ENCODE measurements around the gene SV2C.
A peak's percentile ranks its signal among the peaks of the same experiment; 100 is the strongest.

Gene SV2C

GRCh38 chr5:76383126-76383832 lies 300.1 kb downstream of the SV2C start:
- DNase-seq (ENCODE audit: low read depth in 3 of 3) = no peak

- no peak for DNase-seq (ENCODE audit: low read depth in 3 of 3)
These were observed 301.0 kb downstream of the SV2C start for GRCh38 chr5:76384189-76384588.

- DNase-seq (ENCODE audit: low read depth in 3 of 3) = no peak
These were observed 301.5 kb downstream of the SV2C start for GRCh38 chr5:76384705-76385104.

- no peak for DNase-seq (ENCODE audit: low read depth in 3 of 3)
These were observed 302.4 kb downstream of the SV2C start for GRCh38 chr5:76385540-76385939.

- DNase-seq (ENCODE audit: low read depth in 3 of 3) = no peak
These were observed 303.2 kb downstream of the SV2C start for GRCh38 chr5:76386360-76386759.

GRCh38 chr5:76388236-76388635 lies 305.1 kb downstream of the SV2C start:
- DNase-seq (ENCODE audit: low read depth in 3 of 3) = no peak

GRCh38 chr5:76388791-76389512 lies 305.8 kb downstream of the SV2C start:
- DNase-seq (ENCODE audit: low read depth in 3 of 3) = no peak

GRCh38 chr5:76389513-76390154 lies 306.5 kb downstream of the SV2C start:
- DNase-seq (ENCODE audit: low read depth in 3 of 3) = no peak

GRCh38 chr5:76391014-76391413 lies 307.8 kb downstream of the SV2C start:
- no peak for DNase-seq (ENCODE audit: low read depth in 3 of 3)

GRCh38 chr5:76393035-76393680 lies 310.0 kb downstream of the SV2C start:
- DNase-seq (ENCODE audit: low read depth in 3 of 3) = no peak

GRCh38 chr5:76397200-76397599 lies 314.0 kb downstream of the SV2C start:
- DNase-seq (ENCODE audit: low read depth in 3 of 3) = no peak

GRCh38 chr5:76399268-76399667 lies 316.1 kb downstream of the SV2C start:
- no peak for DNase-seq (ENCODE audit: low read depth in 3 of 3)

- no peak for DNase-seq (ENCODE audit: low read depth in 3 of 3)
These were observed 317.3 kb downstream of the SV2C start for GRCh38 chr5:76400466-76400865.

- DNase-seq (ENCODE audit: low read depth in 3 of 3) = peak in 2 of 3 donors; percentile 13 to 29
These were observed 318.6 kb downstream of the SV2C start for GRCh38 chr5:76401801-76402250.

- DNase-seq (ENCODE audit: low read depth in 3 of 3) = peak; percentile 70 to 79 (median 79)
These were observed 319.2 kb downstream of the SV2C start for GRCh38 chr5:76402251-76402885.

- DNase-seq (ENCODE audit: low read depth in 3 of 3) = peak; percentile 57 to 72 (median 64)
These were observed 319.9 kb downstream of the SV2C start, which contains the start of gene IQGAP2 for GRCh38 chr5:76402886-76403765. TSS of gene IQGAP2 (plus strand) at chr5:76403285. CDS start at chr5:76403546, 261 bp downstream.

All from stimulated activated CD4-positive, alpha-beta T cell treated with anti-CD3 and anti-CD28 coated beads, TNF-alpha, amount 100 ng/mL, for 48 hours (primary cell).